OCI-M2 (cell line): ENCODE measurements around the gene YARS2.

Source experiments
- DNase-seq: peaks from one replicate; lab custom pipeline; 2025; ENCODE audit not compliant: unreplicated experiment; lab: John Stamatoyannopoulos, UW

Gene YARS2

GRCh38 chr12:32755654-32756475, at the start of gene YARS2:
TSS of gene YARS2 (minus strand) at chr12:32755897. CDS start at chr12:32755874, 23 bp downstream.
- peak; percentile 23 for DNase-seq

- DNase-seq, result no peak
These were observed 48.6 kb upstream of the YARS2 start for GRCh38 chr12:32804301-32804700.

- DNase-seq, result no peak
These were observed 45.7 kb upstream of the YARS2 start for GRCh38 chr12:32801269-32801980.

GRCh38 chr12:32794281-32794680, 38.6 kb upstream of the YARS2 start:
- DNase-seq, result no peak

- no peak for DNase-seq
These were observed 34.2 kb upstream of the YARS2 start for GRCh38 chr12:32789916-32790315.

GRCh38 chr12:32789446-32789845, 33.7 kb upstream of the YARS2 start:
- no peak for DNase-seq

GRCh38 chr12:32788405-32788804, 32.7 kb upstream of the YARS2 start:
- no peak for DNase-seq

GRCh38 chr12:32785557-32785956, 29.9 kb upstream of the YARS2 start:
- no peak for DNase-seq

- DNase-seq, result no peak
These were observed 27.3 kb upstream of the YARS2 start for GRCh38 chr12:32783029-32783428.

GRCh38 chr12:32780071-32780470, 24.4 kb upstream of the YARS2 start:
- no peak for DNase-seq

- DNase-seq, result no peak
These were observed 22.0 kb upstream of the YARS2 start for GRCh38 chr12:32777691-32778175.

GRCh38 chr12:32777159-32777558, 21.5 kb upstream of the YARS2 start:
- DNase-seq, result no peak

GRCh38 chr12:32776258-32776657, 20.6 kb upstream of the YARS2 start:
- no peak for DNase-seq

- DNase-seq, result no peak
These were observed 18.0 kb upstream of the YARS2 start for GRCh38 chr12:32773691-32774090.

GRCh38 chr12:32770141-32770540, 14.4 kb upstream of the YARS2 start:
- no peak for DNase-seq

- DNase-seq, result no peak
These were observed 12.8 kb upstream of the YARS2 start for GRCh38 chr12:32768518-32768917.

GRCh38 chr12:32765906-32766305, 10.2 kb upstream of the YARS2 start:
- no peak for DNase-seq

- no peak for DNase-seq
These were observed 6.0 kb upstream of the YARS2 start for GRCh38 chr12:32761716-32762115.

- no peak for DNase-seq
These were observed 1.5 kb upstream of the YARS2 start for GRCh38 chr12:32757157-32757556.

- DNase-seq, result no peak
These were observed 874 bp upstream of the YARS2 start for GRCh38 chr12:32756476-32757066.

- DNase-seq, result no peak
These were observed 545 bp downstream of the YARS2 start for GRCh38 chr12:32755051-32755653.
